Testis (tissue), 2 donors: Measurements from ENCODE around the gene POMT2.

Experiments
- CTCF ChIP-seq, 3 experiments: fragments of 450-650 bp in 2 of 3; fragments of 200-600 bp in 1 of 3; sonication (generic) in 1 of 3; IDR thresholded peaks; one replicate each; pipeline ENCODE4 v1.5.1; 2016 to 2019; ENCODE audit warnings: antibody characterized with exemption in 3 of 3, mild to moderate bottlenecking in 2 of 3, moderate library complexity in 1 of 3
- POLR2A ChIP-seq: fragments of 450-650 bp; IDR thresholded peaks from one replicate; pipeline ENCODE4 v1.6.1; 2017; ENCODE audit warnings: antibody characterized with exemption, mild to moderate bottlenecking, moderate library complexity

- TF ChIP-seq POLR2A (no peak), CTCF (IDR thresholded peaks at IDR 0.05) (no peak)
Measured at GRCh38 chr14:77260199-77260598, 60.5 kb downstream of the POMT2 start.
